Stomach (tissue), 4 donors: Measurements from ENCODE around the gene PDK3.

Experiments used
- EP300 ChIP-seq: sonication (generic); formaldehyde crosslinking; IDR thresholded peaks from one replicate; pipeline ENCODE4 v1.6.1; 2017; ENCODE audit warnings: antibody characterized with exemption
- POLR2AphosphoS5 ChIP-seq, 3 donors: sonication (generic); formaldehyde crosslinking; IDR thresholded peaks; one replicate each; pipeline ENCODE4 v1.6.1; 2016; ENCODE audit warnings: antibody characterized with exemption in 3 of 3
- TF ChIP-seq, protein P1 (sequence below), 7 experiments: fragments of 450-650 bp in 4 of 7; fragments of 200-600 bp in 3 of 7; sonication (generic) in 3 of 7; IDR thresholded peaks; one replicate each; pipeline ENCODE4 v1.5.1; 2016 to 2019; ENCODE audit warnings: antibody characterized with exemption in 7 of 7, control low read depth in 2 of 7, mild to moderate bottlenecking in 1 of 7

DNA sequence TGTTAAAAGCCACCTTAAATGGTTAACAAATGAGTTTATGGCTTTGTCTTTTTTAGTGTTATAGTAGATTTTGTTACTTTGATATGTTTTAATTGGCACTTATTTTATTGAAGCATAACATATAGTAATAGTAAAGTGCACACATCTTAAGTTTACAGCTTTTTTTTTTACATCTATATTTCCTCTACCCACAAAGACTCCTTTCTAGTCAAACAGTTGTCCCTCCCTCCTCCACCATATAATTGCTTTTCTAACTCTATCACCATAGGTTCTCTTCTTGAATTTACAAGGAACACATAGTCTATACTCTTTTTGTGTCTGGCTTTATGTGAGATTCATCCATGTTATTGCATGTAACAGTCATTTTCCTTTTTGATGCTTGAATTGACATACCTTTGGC lies 71.5 kb downstream of the PDK3 start:
- TF ChIP-seq POLR2AphosphoS5 (IDR thresholded peaks at IDR 0.05) (no peak), EP300 (no peak)
- TF ChIP-seq, protein P1, sequence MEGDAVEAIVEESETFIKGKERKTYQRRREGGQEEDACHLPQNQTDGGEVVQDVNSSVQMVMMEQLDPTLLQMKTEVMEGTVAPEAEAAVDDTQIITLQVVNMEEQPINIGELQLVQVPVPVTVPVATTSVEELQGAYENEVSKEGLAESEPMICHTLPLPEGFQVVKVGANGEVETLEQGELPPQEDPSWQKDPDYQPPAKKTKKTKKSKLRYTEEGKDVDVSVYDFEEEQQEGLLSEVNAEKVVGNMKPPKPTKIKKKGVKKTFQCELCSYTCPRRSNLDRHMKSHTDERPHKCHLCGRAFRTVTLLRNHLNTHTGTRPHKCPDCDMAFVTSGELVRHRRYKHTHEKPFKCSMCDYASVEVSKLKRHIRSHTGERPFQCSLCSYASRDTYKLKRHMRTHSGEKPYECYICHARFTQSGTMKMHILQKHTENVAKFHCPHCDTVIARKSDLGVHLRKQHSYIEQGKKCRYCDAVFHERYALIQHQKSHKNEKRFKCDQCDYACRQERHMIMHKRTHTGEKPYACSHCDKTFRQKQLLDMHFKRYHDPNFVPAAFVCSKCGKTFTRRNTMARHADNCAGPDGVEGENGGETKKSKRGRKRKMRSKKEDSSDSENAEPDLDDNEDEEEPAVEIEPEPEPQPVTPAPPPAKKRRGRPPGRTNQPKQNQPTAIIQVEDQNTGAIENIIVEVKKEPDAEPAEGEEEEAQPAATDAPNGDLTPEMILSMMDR (IDR thresholded peaks at IDR 0.05) = no peak
